Measurements from ENCODE around the gene CHIC2.
"Not testable (repeated sequence)": the region's sequence is repeated elsewhere in the genome, so short reads cannot be mapped to it uniquely, and the experiment has no call there.

CHIC2 gene

DNA sequence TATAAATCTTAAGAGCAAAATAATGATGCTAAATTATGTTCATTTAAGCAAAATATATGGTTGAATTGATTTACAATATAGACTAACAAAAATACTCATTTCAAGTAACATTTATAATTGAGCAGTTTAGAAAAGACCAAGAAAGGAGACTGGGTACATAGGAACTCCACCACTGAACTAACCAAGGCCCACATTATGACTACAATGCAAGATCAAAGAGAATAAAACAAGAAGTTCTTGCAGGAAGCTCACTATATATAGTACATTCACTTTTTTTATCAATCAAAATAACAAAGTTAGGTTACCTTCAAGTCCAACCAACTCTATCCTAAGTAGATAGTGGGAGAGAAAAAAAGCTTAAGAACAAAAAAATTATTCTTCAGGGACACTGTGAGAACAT lies 8.0 kb downstream of the CHIC2 start:
- no peak for DNase-seq

- DNase-seq, result no peak
Measured at GRCh38 chr4:54055494-54055893, 8.9 kb downstream of the CHIC2 start.

DNA sequence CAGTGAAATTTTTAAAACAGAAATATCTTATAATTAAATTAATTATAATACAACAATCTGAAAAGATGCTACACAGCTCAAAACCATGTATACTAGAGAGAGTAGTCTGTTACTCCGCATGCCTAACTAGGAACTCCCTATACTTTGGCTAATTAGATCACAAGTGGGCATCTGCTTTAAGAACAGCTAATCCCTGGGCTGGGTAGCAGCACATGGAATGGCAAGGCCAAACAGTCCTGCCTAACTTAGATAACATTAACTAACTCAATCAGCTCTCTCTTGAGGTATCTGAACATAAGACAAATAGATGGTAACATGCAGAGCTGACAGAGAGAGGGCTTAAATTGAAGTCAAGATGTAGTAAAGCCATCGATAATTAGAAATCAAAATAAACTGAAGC lies 9.9 kb downstream of the CHIC2 start:
- DNase-seq, result no peak

DNA sequence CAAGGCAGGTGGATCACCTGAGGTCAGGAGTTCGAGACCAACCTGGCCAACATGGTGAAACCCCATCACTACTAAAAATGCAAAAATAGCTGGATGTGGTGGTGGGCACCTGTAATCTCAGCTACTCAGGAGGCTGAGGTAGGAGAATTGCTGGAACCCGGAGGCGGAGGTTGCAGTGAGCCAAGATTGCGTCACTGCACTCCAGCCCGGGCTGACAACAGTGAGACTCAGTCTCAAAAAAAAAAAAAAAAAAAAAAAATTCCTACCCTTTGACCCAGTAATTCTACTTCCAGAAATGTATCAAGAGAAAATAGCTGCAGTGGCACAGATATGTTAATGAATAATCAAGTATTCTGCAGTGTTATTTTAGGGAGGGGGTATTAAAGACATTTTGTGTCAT lies 11.1 kb downstream of the CHIC2 start:
- not testable (repeated sequence) for DNase-seq

GRCh38 chr4:54050214-54050904 lies 14.0 kb downstream of the CHIC2 start:
- no peak for DNase-seq

GRCh38 chr4:54043630-54044029 lies 20.8 kb downstream of the CHIC2 start:
- DNase-seq, result not testable (repeated sequence)

DNA sequence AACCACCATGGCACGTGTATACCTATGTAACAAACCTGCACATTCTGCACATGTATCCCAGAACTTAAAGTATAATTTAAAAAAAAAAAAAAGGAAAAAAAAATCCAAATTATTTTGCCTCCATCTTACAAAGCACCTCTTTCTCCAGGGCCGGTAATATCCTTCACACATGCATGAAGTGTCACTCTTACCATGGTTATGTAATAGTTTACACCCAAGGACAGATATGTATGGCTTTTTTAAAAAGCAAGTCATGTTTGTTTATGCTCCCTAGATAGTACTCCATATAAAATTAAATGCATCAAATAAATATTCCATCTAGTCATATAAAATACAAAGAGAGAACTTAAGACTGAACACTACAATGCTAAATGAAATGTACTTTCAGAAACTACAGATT lies 22.5 kb downstream of the CHIC2 start:
- no peak for DNase-seq

GRCh38 chr4:54041100-54041499 lies 23.3 kb downstream of the CHIC2 start:
- no peak for DNase-seq

DNA sequence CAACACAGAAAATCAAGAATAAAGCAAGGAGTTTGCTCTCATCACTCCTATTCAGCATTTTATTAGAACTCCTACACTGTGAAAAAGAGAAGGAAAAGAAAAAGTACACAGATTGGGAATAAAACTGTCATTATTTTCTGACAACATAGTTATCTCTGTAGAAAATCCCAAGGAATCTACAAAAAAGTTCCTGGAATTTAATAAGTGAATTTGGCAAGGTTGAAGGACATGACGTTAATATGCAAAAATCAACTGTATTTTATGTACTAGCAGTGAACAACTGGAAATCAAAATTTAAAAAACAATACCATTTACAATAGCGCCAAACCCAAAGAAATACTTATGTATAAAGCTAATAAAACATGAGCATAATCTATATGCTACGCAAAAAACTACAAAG lies 26.3 kb downstream of the CHIC2 start:
- no peak for DNase-seq

DNA sequence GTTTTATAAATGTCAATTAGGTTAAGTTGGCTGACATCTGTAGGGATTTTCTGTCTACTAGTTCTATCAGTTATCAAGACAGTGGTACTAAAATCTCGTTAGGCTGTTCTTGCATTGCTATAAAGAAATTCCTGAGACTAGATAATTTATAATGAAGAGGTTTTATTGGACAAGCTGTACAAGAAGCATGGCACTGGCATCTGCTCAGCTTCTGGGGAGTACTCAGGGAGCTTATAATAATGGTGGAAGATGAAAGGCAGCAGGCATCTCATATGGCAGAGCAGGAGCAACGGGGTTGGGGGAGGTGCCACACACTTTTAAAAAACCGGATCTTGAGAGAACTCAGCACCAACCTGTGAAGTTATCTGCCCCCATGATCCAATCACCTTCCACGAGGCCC lies 28.2 kb downstream of the CHIC2 start:
- no peak for DNase-seq

DNA sequence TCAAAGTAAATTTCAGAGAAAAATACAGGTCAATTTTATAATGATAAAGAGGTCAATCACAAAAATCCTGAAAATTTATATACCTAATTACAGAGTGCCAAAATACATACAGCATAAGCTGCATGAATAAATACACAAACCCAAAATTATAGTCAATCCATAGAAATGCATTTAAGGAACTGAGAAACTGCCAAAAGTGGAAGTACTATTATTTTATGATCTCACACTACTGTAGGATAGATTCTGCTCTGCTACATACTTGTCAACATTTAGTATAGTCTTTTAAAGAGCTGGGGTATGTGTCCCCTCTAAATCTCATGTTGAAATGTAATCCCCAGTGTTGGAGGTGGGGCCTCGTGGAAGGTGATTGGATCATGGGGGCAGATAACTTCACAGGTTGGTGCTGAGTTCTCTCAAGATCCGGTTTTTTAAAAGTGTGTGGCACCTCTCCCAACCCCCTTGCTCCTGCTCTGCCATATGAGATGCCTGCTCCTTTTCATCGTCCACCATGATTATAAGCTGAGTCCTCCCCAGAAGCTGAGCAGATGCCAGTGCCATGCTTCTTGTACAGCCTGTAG lies 31.8 kb downstream of the CHIC2 start:
- no peak for DNase-seq

- no peak for DNase-seq
Measured at GRCh38 chr4:54027311-54027710, 37.1 kb downstream of the CHIC2 start.

GRCh38 chr4:54025582-54025981 lies 38.8 kb downstream of the CHIC2 start:
- DNase-seq, result no peak

DNA sequence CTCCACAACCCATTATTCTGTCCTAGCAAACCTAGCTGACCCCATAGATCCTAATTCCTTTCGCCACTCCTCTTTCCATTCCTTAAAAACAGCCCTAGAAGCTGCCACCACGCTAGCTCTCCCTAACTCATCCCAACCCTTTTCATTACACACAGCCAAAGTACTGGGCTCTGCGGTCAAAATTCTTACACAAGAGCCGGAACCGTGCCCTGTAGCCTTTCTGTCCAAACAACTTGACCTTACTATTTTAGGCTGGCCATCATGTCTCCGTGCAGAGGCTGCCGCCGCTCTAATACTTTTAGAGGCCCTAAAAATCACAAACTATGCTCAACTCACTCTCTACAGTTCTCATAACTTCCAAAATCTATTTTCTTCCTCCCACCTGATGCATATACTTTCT lies 41.4 kb downstream of the CHIC2 start:
- not testable (repeated sequence) for DNase-seq

GRCh38 chr4:54017974-54018373 lies 46.4 kb downstream of the CHIC2 start:
- DNase-seq, result no peak

- DNase-seq, result no peak
Measured at GRCh38 chr4:54017308-54017707, 47.1 kb downstream of the CHIC2 start.

GRCh38 chr4:54016504-54016903 lies 47.9 kb downstream of the CHIC2 start:
- DNase-seq, result no peak

GRCh38 chr4:54015423-54016030 lies 48.9 kb downstream of the CHIC2 start:
- no peak for DNase-seq

- DNase-seq, result no peak
Measured at GRCh38 chr4:54014666-54015160, 49.7 kb downstream of the CHIC2 start.

DNA sequence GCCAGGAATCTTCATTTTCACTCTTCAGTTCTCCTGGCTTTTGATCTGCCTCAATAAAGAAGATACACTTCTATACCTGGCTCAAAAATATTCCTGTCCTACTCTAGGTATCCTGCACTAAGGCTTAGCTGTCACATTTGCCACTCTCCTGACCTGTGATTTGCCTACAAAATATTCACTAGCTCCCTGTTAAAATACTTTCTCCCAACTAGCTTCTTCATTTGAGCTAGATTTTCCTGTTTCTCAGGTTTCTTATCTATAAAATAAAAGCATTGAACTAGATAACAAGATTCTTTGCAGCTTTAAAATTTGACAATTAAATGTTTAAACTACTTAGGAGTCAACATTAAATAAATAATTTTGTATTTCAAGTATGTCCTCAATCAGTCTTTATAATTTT lies 53.2 kb downstream of the CHIC2 start:
- no peak for DNase-seq

DNA sequence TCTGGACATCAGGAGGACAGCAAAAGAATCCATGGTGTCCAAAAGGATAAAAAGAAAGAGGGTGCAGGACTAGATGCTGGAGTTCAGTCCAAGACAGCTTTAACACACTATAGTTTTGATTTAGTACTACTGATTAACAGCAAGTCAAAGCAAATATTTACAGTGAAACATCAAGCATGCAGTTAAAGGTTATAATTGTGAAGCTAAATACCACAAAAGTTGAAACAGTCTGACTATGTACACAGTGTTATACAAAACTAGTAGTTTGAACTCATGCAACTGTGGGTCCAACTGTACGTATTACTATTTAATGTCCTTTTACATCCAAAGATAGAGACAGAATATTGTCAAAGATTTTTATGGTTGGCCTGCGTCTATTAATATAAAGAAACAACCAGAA lies 57.6 kb downstream of the CHIC2 start:
- DNase-seq, result no peak

DNA sequence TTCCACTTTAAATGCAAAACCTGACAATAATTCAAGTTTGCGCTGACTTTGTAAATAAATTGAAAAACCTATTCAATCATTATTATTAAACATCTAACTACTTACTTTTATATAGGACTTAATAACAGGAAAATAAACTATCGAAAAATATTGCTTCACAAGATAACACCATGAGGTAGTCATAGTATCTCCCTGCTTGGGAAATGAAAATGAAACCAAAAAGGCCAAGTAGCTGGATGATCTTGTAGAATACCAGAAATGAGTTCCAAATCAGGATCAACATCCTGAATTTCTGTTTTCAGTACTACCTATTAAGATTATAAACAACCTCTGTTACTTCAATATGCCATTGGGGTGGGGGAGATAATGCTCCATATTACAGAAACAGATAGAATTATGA lies 58.9 kb downstream of the CHIC2 start:
- no peak for DNase-seq

DNA sequence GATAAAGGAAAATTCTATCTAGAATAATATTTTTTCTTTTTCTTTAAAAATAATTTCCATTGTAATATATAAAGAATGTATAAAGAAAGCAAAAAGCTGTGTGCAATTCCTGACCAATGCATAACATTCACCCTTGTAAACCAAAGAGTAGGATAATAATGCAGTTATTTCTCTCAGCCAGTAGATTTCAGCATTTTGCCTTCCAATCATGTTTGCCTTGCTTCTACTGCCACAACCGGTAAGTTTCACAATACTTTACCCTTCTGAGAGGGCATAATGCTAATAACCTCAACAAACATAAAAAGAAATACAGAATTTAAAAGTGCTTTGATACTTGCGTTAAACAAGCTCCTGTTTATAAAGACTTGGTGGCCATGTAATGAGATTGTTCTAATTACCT lies 59.9 kb downstream of the CHIC2 start:
- DNase-seq, result no peak

DNA sequence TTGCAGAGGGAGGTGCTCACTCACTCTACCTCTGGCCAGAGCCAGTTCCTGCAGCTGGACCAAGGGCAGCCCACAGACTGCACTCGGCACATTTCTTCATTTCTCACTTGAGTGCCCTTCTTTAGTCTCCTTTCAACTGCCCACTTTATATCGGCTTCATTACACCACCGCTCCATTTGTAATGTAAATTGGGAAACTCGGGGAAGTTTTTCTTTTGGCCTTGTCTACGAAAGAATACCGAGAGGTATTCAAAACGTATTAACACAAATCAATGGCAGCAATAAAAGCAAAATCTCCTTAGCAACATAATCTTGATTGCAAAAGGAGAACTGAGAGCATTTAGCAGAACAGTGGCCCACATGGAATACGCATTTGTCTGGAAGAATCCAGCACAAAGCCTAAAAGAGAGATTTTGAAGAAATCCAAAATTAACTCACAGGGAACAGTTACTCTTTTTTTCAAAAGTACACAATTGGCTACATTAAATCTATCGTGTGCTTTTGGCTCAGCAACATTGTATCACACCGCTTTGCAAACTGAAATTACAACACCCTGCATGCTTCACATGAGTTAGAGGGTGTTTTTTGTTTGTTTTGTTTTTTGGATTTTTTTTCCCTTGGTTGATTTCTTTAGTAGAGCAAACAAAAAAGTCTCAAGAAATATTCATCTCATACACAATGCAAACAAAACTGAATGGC lies 62.6 kb downstream of the CHIC2 start:
- no peak for DNase-seq

Measured in activated T-cell treated with anti-CD3 and anti-CD28 coated beads, Interleukin-2, amount 50 U/mL, for 48 hours (primary cell).